K562 (cell line): ENCODE data around the gene PET100. TPM values are rescaled to one million over a fixed set of nuclear protein-coding genes. Genes with fewer than 3 reads are reported as not detected.

Experiments
- CEBPB ChIP-seq: fragments of 450-650 bp; IDR thresholded peaks from 2 replicates; pipeline ENCODE4 v1.6.1; 2016; ENCODE audit warnings: missing genetic modification characterization, missing compliant biosample characterization
- ELF4 ChIP-seq: fragments of 450-650 bp; formaldehyde crosslinking; IDR thresholded peaks from 2 replicates; pipeline ENCODE4 v1.4.0; 2022; ENCODE audit warnings: missing genetic modification characterization
- NFYB ChIP-seq: IDR thresholded peaks from 2 replicates; pipeline ENCODE4 v1.6.1; 2011; ENCODE audit warnings: mild to moderate bottlenecking, moderate library complexity; ENCODE audit not compliant: insufficient read length; ENCODE audit errors: extremely low read depth
- PCBP2 ChIP-seq: fragments of 200-400 bp; formaldehyde crosslinking; IDR thresholded peaks from 2 replicates; pipeline ENCODE4 v1.6.1; 2018; ENCODE audit warnings: low read length, low read depth, mild to moderate bottlenecking, moderate library complexity; ENCODE audit not compliant: poor library complexity, severe bottlenecking
- PKNOX1 ChIP-seq: fragments of 450-650 bp; IDR thresholded peaks from 2 replicates; pipeline ENCODE4 v1.6.1; 2016
- SP2 ChIP-seq: IDR thresholded peaks from 2 replicates; pipeline ENCODE4 v1.6.1; 2011; ENCODE audit warnings: mild to moderate bottlenecking, low read depth, low read length, moderate library complexity; ENCODE audit not compliant: poor library complexity, severe bottlenecking; ENCODE audit errors: extremely low read depth
- ZNF133 ChIP-seq: fragments of 250-450 bp; sonication (Bioruptor Pico); IDR thresholded peaks from 2 replicates; pipeline ENCODE4 v1.4.0; 2020; ENCODE audit warnings: mild to moderate bottlenecking
- ZNF512 ChIP-seq: IDR thresholded peaks from 2 replicates; pipeline ENCODE4 v1.6.1; 2016; ENCODE audit warnings: missing genetic modification characterization, missing compliant biosample characterization
- polyA plus RNA-seq, 8 experiments: library from polyadenylated mRNA; depleted of rRNA in 4 of 8; stranded (reverse) in 5 of 8; unstranded in 3 of 8; fragments of >200 nt; fragmentation: Nextera tagmentation in 2 of 8; fragmentation: Illumina TruSeq in 1 of 8; extraction: Ambion mirVana in 2 of 8; extraction: Trizol in 1 of 8; gene quantifications; 2 replicates each; pipeline versions ENCODE4 v1.2.1 to v1.2.3, GENCODE V29; 2011 to 2014; ENCODE audit warnings: inconsistent platforms in 1 of 8, missing spikeins in 1 of 8
- total RNA-seq, 7 experiments: library from RNA; depleted of rRNA in 6 of 7; stranded (reverse); fragments of >200 nt in 6 of 7; fragmentation: Illumina TruSeq in 2 of 7; extraction: Trizol in 2 of 7; gene quantifications; 2 replicates each; pipeline versions ENCODE4 v1.2.1 to v1.2.3, GENCODE V29; 2011 to 2021; ENCODE audit warnings: low replicate concordance in 1 of 7

PET100 gene
- total and polyA plus RNA-seq, 9 of the 15 experiments (the other 6 are each of a cell fraction or from before 2014, with no cell fraction given), result 62.3 to 351 (median 98.3) TPM

GRCh38 chr19:7674010-7675005 lies 44.7 kb downstream of the PET100 start (continued):
- peak; percentile 44 for TF ChIP-seq SP2
- peak; percentile 87 for TF ChIP-seq ZNF512
- TF ChIP-seq CEBPB (tag), result 0 out of 2 replicates have a peak, but pooled peaks have one; percentile 10
- TF ChIP-seq ZNF133 (CRISPR knock-in tag), result no peak
- peak; percentile 65 for TF ChIP-seq NFYB
- TF ChIP-seq ELF4 (CRISPR knock-in tag), result no peak
- no peak for TF ChIP-seq PCBP2
- peak; percentile 99 for TF ChIP-seq PKNOX1
